NB4 (cell line): ENCODE results near the gene ZBTB7B.
"Not testable (repeated sequence)": the region's sequence is repeated elsewhere in the genome, so short reads cannot be mapped to it uniquely, and the experiment has no call there.

Experiments
- CTCF ChIP-seq: IDR thresholded peaks from one replicate; pipeline ENCODE4 v1.5.1; 2012; ENCODE audit warnings: low read depth, low read length
- POLR2A ChIP-seq: IDR thresholded peaks from 2 replicates; pipeline ENCODE4 v1.6.1; 2011; ENCODE audit warnings: mild to moderate bottlenecking; ENCODE audit not compliant: insufficient read length; ENCODE audit errors: extremely low read depth

GRCh38 chr1:154986736-154987135 is 15.9 kb upstream of the ZBTB7B start:
- not testable (repeated sequence) for TF ChIP-seq POLR2A, CTCF
